Measurements from ENCODE around the gene RNU2-1. TPM values are rescaled to one million over a fixed set of nuclear protein-coding genes. Genes with fewer than 3 reads are reported as not detected.

The RNU2-1 gene
- total RNA-seq, 4 donors from 2014 or later, result not detected

- Histone ChIP-seq H3K9me3 (no peaks in the 10 kb centered on the region), H3K4me1 (peaks cover 0 to 8% (median 0%) of the 10 kb centered on the region in 3 donors), H3K4me3 (no peak overlapping the region), H3K27ac (no peak overlapping the region), H3K36me3 (peaks cover 0 to 44% of the 10 kb centered on the region in 2 donors), H3K27me3 (no peaks in the 10 kb centered on the region)
- TF ChIP-seq CTCF (IDR thresholded peaks at IDR 0.05) (no peak), POLR2AphosphoS5 (IDR thresholded peaks at IDR 0.05) (no peak), POLR2A (IDR thresholded peaks at IDR 0.05) (no peak), EP300 (IDR thresholded peaks at IDR 0.05) (no peak)
- WGBS, 2 donors (ENCODE audit: low coverage in 1 of 2), result 54 to 69% methylated on average over 8 of the region's 8 CpGs
- no peak for ATAC-seq
Measured at GRCh38 chr17:43219746-43220380, 13.9 kb downstream of the RNU2-1 start.

- no peak overlapping the region for H3K27ac ChIP-seq
- H3K4me3 ChIP-seq, result no peak overlapping the region
- TF ChIP-seq POLR2AphosphoS5 (IDR thresholded peaks at IDR 0.05) (no peak), EP300 (IDR thresholded peaks at IDR 0.05) (no peak), CTCF (IDR thresholded peaks at IDR 0.05) (no peak), POLR2A (IDR thresholded peaks at IDR 0.05) (no peak)
- peaks cover 0 to 8% (median 0%) of the 10 kb centered on the region in 3 donors for H3K4me1 ChIP-seq
- peaks cover 0 to 35% of the 10 kb centered on the region in 2 donors for H3K36me3 ChIP-seq
- H3K27me3 ChIP-seq, result no peaks in the 10 kb centered on the region
- ATAC-seq, result no peak
- WGBS, 2 donors (ENCODE audit: low coverage in 1 of 2), result 93 to 100% methylated on average over 1 to 2 of the region's 2 CpGs
- H3K9me3 ChIP-seq, result no peaks in the 10 kb centered on the region
Measured at GRCh38 chr17:43219001-43219400, 14.8 kb downstream of the RNU2-1 start.

GRCh38 chr17:43217614-43218087 lies 16.1 kb downstream of the RNU2-1 start:
- no peak for ATAC-seq
- Histone ChIP-seq H3K36me3 (peaks cover 0 to 30% of the 10 kb centered on the region in 2 donors), H3K27me3 (no peaks in the 10 kb centered on the region), H3K27ac (no peak overlapping the region), H3K9me3 (no peaks in the 10 kb centered on the region), H3K4me1 (peaks cover 0 to 19% (median 0%) of the 10 kb centered on the region in 3 donors), H3K4me3 (no peak overlapping the region)
- 82% methylated on average over 2 of the region's 2 CpGs; no CpG with 5 or more reads in 1 of the 2 donors for WGBS, 2 donors (ENCODE audit: low coverage in 1 of 2)
- TF ChIP-seq POLR2A (IDR thresholded peaks at IDR 0.05), result no peak
- TF ChIP-seq POLR2AphosphoS5 (IDR thresholded peaks at IDR 0.05), result no peak
- no peak for TF ChIP-seq EP300 (IDR thresholded peaks at IDR 0.05)
- TF ChIP-seq CTCF (IDR thresholded peaks at IDR 0.05), result no peak

GRCh38 chr17:43216762-43217613 lies 16.8 kb downstream of the RNU2-1 start:
- Histone ChIP-seq H3K27me3 (no peaks in the 10 kb centered on the region), H3K36me3 (peaks cover 0 to 30% of the 10 kb centered on the region in 2 donors), H3K27ac (no peak overlapping the region), H3K9me3 (no peaks in the 10 kb centered on the region), H3K4me3 (no peak overlapping the region), H3K4me1 (peaks cover 0 to 26% (median 0%) of the 10 kb centered on the region in 3 donors)
- TF ChIP-seq CTCF (IDR thresholded peaks at IDR 0.05) (no peak), EP300 (IDR thresholded peaks at IDR 0.05) (no peak), POLR2AphosphoS5 (IDR thresholded peaks at IDR 0.05) (no peak), POLR2A (IDR thresholded peaks at IDR 0.05) (no peak)
- ATAC-seq, result no peak
- 90 to 96% methylated on average over 2 to 3 of the region's 4 CpGs for WGBS, 2 donors (ENCODE audit: low coverage in 1 of 2)
